ENCODE data around the gene RALY. TPM values are rescaled to one million over a fixed set of nuclear protein-coding genes. Genes with fewer than 3 reads are reported as not detected.

Gene RALY
- total RNA-seq, 2 donors from 2014 or later, result 136 to 182 TPM

GRCh38 chr20:33991502-33991901 lies 2.2 kb upstream of the RALY start:
- H3K27ac Mint-ChIP-seq, result no peak overlapping the region
- H3K36me3 Mint-ChIP-seq (ENCODE audit: low read depth), result peaks cover 3% of the 10 kb centered on the region
- Histone ChIP-seq H3K9ac (ENCODE audit: extremely low read depth, low read length, poor library complexity, severe bottlenecking) (no peak overlapping the region), H3K4me1 (ENCODE audit: control insufficient read depth, insufficient read depth, low read length) (no peaks in the 10 kb centered on the region), H3K9me3 (ENCODE audit: control insufficient read depth, low read length) (no peaks in the 10 kb centered on the region), H3K27ac (ENCODE audit: low read depth, low read length) (no peak overlapping the region), H3K27me3 (ENCODE audit: control insufficient read depth, insufficient read depth, low read length, poor library complexity, severe bottlenecking) (no peaks in the 10 kb centered on the region), H3K4me3 (ENCODE audit: low read length) (peak overlapping the region; percentile 95), H3K36me3 (ENCODE audit: control insufficient read depth, insufficient read depth, low read length) (no peaks in the 10 kb centered on the region)
- H3K27me3 Mint-ChIP-seq (ENCODE audit: insufficient read depth), result no peaks in the 10 kb centered on the region
- TF ChIP-seq CTCF (conservative IDR thresholded peaks at IDR 0.05), result no peak
- no peaks in the 10 kb centered on the region for H3K9me3 Mint-ChIP-seq
- peaks cover 17% of the 10 kb centered on the region for H3K4me1 Mint-ChIP-seq
- 89 to 95% methylated on average over 5 to 6 of the region's 6 CpGs for WGBS, 2 experiments (ENCODE audit: insufficient coverage in 1 of 2, insufficient read length in 1 of 2)
- no peak for DNase-seq
- peak overlapping the region; percentile 93 for H3K4me3 Mint-ChIP-seq

- peak overlapping the region; percentile 77 for H3K9ac ChIP-seq (ENCODE audit: extremely low read depth, low read length, poor library complexity, severe bottlenecking)
- H3K4me3 Mint-ChIP-seq, result peak overlapping the region; percentile 93
- peaks cover 21% of the 10 kb centered on the region for H3K4me1 Mint-ChIP-seq
- no peaks in the 10 kb centered on the region for H3K9me3 Mint-ChIP-seq
- TF ChIP-seq CTCF (conservative IDR thresholded peaks at IDR 0.05), result no peak
- H3K36me3 Mint-ChIP-seq (ENCODE audit: low read depth), result peaks cover 3% of the 10 kb centered on the region
- 35 to 48% methylated on average over 19 to 20 of the region's 20 CpGs for WGBS, 2 experiments (ENCODE audit: insufficient coverage in 1 of 2, insufficient read length in 1 of 2)
- H3K9me3 ChIP-seq (ENCODE audit: control insufficient read depth, low read length), result no peaks in the 10 kb centered on the region
- H3K27me3 Mint-ChIP-seq (ENCODE audit: insufficient read depth), result no peaks in the 10 kb centered on the region
- DNase-seq, result no peak
- peak overlapping the region; percentile 70 for H3K27ac ChIP-seq (ENCODE audit: low read depth, low read length)
- peak overlapping the region; percentile 99 for H3K27ac Mint-ChIP-seq
- no peaks in the 10 kb centered on the region for H3K4me1 ChIP-seq (ENCODE audit: control insufficient read depth, insufficient read depth, low read length)
- peak overlapping the region; percentile 95 for H3K4me3 ChIP-seq (ENCODE audit: low read length)
- no peaks in the 10 kb centered on the region for H3K36me3 ChIP-seq (ENCODE audit: control insufficient read depth, insufficient read depth, low read length)
- no peaks in the 10 kb centered on the region for H3K27me3 ChIP-seq (ENCODE audit: control insufficient read depth, insufficient read depth, low read length, poor library complexity, severe bottlenecking)
Observed at GRCh38 chr20:33992145-33992922, 1.4 kb upstream of the RALY start.

- H3K4me3 Mint-ChIP-seq, result peak overlapping the region; percentile 93
- H3K36me3 Mint-ChIP-seq (ENCODE audit: low read depth), result peaks cover 5% of the 10 kb centered on the region
- peak overlapping the region; percentile 100 for H3K27ac ChIP-seq (ENCODE audit: low read depth, low read length)
- 0% methylated on average over 19 to 35 of the region's 35 CpGs for WGBS, 2 experiments (ENCODE audit: insufficient coverage in 1 of 2, insufficient read length in 1 of 2)
- no peaks in the 10 kb centered on the region for H3K27me3 ChIP-seq (ENCODE audit: control insufficient read depth, insufficient read depth, low read length, poor library complexity, severe bottlenecking)
- no peaks in the 10 kb centered on the region for H3K9me3 Mint-ChIP-seq
- H3K4me1 ChIP-seq (ENCODE audit: control insufficient read depth, insufficient read depth, low read length), result no peaks in the 10 kb centered on the region
- DNase-seq, result peak; percentile 100
- peak overlapping the region; percentile 95 for H3K4me3 ChIP-seq (ENCODE audit: low read length)
- H3K9me3 ChIP-seq (ENCODE audit: control insufficient read depth, low read length), result no peaks in the 10 kb centered on the region
- no peak for TF ChIP-seq CTCF (conservative IDR thresholded peaks at IDR 0.05)
- peak overlapping the region; percentile 99 for H3K27ac Mint-ChIP-seq
- no peaks in the 10 kb centered on the region for H3K36me3 ChIP-seq (ENCODE audit: control insufficient read depth, insufficient read depth, low read length)
- peaks cover 26% of the 10 kb centered on the region for H3K4me1 Mint-ChIP-seq
- H3K27me3 Mint-ChIP-seq (ENCODE audit: insufficient read depth), result no peaks in the 10 kb centered on the region
- H3K9ac ChIP-seq (ENCODE audit: extremely low read depth, low read length, poor library complexity, severe bottlenecking), result peak overlapping the region; percentile 77
Observed at GRCh38 chr20:33992923-33993575, 662 bp upstream of the RALY start.

All from endodermal cell (in vitro differentiated cells).